CD4-positive, alpha-beta T cell treated with Interferon gamma for 1 hour (primary cell): ENCODE results near the gene APOA5.
"Not testable (repeated sequence)": the region's sequence is repeated elsewhere in the genome, so short reads cannot be mapped to it uniquely, and the experiment has no call there.

ENCODE experiments used
- DNase-seq: peaks from one replicate; pipeline ENCODE4 v3.0.0-alpha.2; 2020

The APOA5 gene

GRCh38 chr11:116772443-116773202, 19.1 kb downstream of the APOA5 start, which contains the start of gene BUD13:
Gene BUD13, minus strand, starts transcription at chr11:116772987. Its CDS starts 23 bp downstream, at chr11:116772964.
- DNase-seq: peak; percentile 90

GRCh38 chr11:116771935-116772334, 19.7 kb downstream of the APOA5 start:
- no peak for DNase-seq

GRCh38 chr11:116762132-116762531, 29.5 kb downstream of the APOA5 start:
- DNase-seq: no peak

- not testable (repeated sequence) for DNase-seq
Observed at GRCh38 chr11:116756044-116756443, 35.6 kb downstream of the APOA5 start.

GRCh38 chr11:116750070-116750718, 41.5 kb downstream of the APOA5 start:
- DNase-seq: no peak

GRCh38 chr11:116742104-116742503, 49.6 kb downstream of the APOA5 start:
- no peak for DNase-seq

GRCh38 chr11:116740741-116741140, 50.9 kb downstream of the APOA5 start:
- no peak for DNase-seq
